Activated CD4-positive, alpha-beta T cell treated with anti-CD3 and anti-CD28 coated beads, Interleukin-2, amount 10 ng/mL, durations not matched to agents 7 days and 5 days (primary cell): ENCODE measurements around the gene NFIA. TPM values are rescaled to one million over a fixed set of nuclear protein-coding genes. Genes with fewer than 3 reads are reported as not detected.

Source experiments
- CTCF ChIA-PET: fragments of 350-600 bp; sonication (Branson Sonifier 250); formaldehyde crosslinking; loops from one replicate; lab custom pipeline; 2021; ENCODE audit warnings: antibody characterized with exemption; lab: Charles Lee
- POLR2A ChIA-PET: fragments of 350-600 bp; sonication (Branson Sonifier 250); formaldehyde crosslinking; loops from one replicate; lab custom pipeline; 2021; ENCODE audit warnings: antibody characterized with exemption; lab: Charles Lee
- DNase-seq: peaks from one replicate; pipeline ENCODE4 v3.0.0-alpha.2; 2020
- H3K27ac Mint-ChIP-seq: one replicate; pipeline ENCODE4 v1.8.0; 2021; ENCODE audit warnings: mild to moderate bottlenecking, moderate library complexity, mixed read lengths
- H3K27me3 Mint-ChIP-seq: one replicate; pipeline ENCODE4 v1.8.0; 2021; ENCODE audit warnings: mixed read lengths
- H3K36me3 Mint-ChIP-seq: one replicate; pipeline ENCODE4 v1.8.0; 2021; ENCODE audit warnings: low read depth, mixed read lengths
- H3K4me1 Mint-ChIP-seq: one replicate; pipeline ENCODE4 v1.8.0; 2021; ENCODE audit warnings: mixed read lengths
- H3K4me3 Mint-ChIP-seq: one replicate; pipeline ENCODE4 v1.8.0; 2021; ENCODE audit warnings: mild to moderate bottlenecking, moderate library complexity, mixed read lengths
- H3K9me3 Mint-ChIP-seq: one replicate; pipeline ENCODE4 v1.8.0; 2021; ENCODE audit warnings: mixed read lengths
- total RNA-seq, 2 experiments: library from RNA; stranded (reverse); gene quantifications; one replicate each; pipeline ENCODE4 v1.2.3, GENCODE V29; 2021

The NFIA gene
- total RNA-seq, 2 experiments from 2014 or later, result 0.97 to 1.6 TPM

GRCh38 chr1:61182480-61182879, 100.1 kb downstream of the NFIA start:
- Mint-ChIP-seq H3K36me3 (no peaks in the 10 kb centered on the region), H3K9me3 (no peaks in the 10 kb centered on the region), H3K27ac (no peak overlapping the region), H3K4me3 (no peak overlapping the region), H3K27me3 (peaks cover 9% of the 10 kb centered on the region), H3K4me1 (no peaks in the 10 kb centered on the region)
- ChIA-PET POLR2A (no interaction called here), CTCF (interaction anchor here (0.9 kb wide), 1 partner anchor 54 kb away, joined by 3 read pairs; no protein-coding TSS in a partner anchor)
- no peak for DNase-seq

- POLR2A ChIA-PET, result no interaction called here
- CTCF ChIA-PET, result interaction anchor here (0.6 kb wide), 1 partner anchor 134 kb away, joined by 4 read pairs; no protein-coding TSS in a partner anchor
- no peak overlapping the region for H3K27ac Mint-ChIP-seq
- DNase-seq, result no peak
- H3K4me1 Mint-ChIP-seq, result no peaks in the 10 kb centered on the region
- H3K36me3 Mint-ChIP-seq, result no peaks in the 10 kb centered on the region
- peaks cover 9% of the 10 kb centered on the region for H3K27me3 Mint-ChIP-seq
- H3K4me3 Mint-ChIP-seq, result no peak overlapping the region
- H3K9me3 Mint-ChIP-seq, result no peaks in the 10 kb centered on the region
These were observed 101.2 kb downstream of the NFIA start for GRCh38 chr1:61183471-61184039.

GRCh38 chr1:61184040-61184713, 101.8 kb downstream of the NFIA start:
- ChIA-PET CTCF (interaction anchor here (0.6 to 1.0 kb wide), 2 partner anchors 8 to 134 kb away, joined by 4 read pairs; no protein-coding TSS in a partner anchor), POLR2A (no interaction called here)
- no peaks in the 10 kb centered on the region for H3K36me3 Mint-ChIP-seq
- H3K4me3 Mint-ChIP-seq, result no peak overlapping the region
- no peaks in the 10 kb centered on the region for H3K9me3 Mint-ChIP-seq
- H3K27me3 Mint-ChIP-seq, result peaks cover 9% of the 10 kb centered on the region
- DNase-seq, result no peak
- H3K27ac Mint-ChIP-seq, result no peak overlapping the region
- H3K4me1 Mint-ChIP-seq, result no peaks in the 10 kb centered on the region

- ChIA-PET POLR2A (no interaction called here), CTCF (interaction anchor here (1.0 kb wide), 1 partner anchor 9 kb away, joined by 4 read pairs; no protein-coding TSS in a partner anchor)
- H3K9me3 Mint-ChIP-seq, result no peaks in the 10 kb centered on the region
- no peak overlapping the region for H3K4me3 Mint-ChIP-seq
- no peak for DNase-seq
- peaks cover 9% of the 10 kb centered on the region for H3K27me3 Mint-ChIP-seq
- no peaks in the 10 kb centered on the region for H3K4me1 Mint-ChIP-seq
- H3K36me3 Mint-ChIP-seq, result no peaks in the 10 kb centered on the region
- H3K27ac Mint-ChIP-seq, result no peak overlapping the region
These were observed 102.3 kb downstream of the NFIA start for GRCh38 chr1:61184714-61185106.

- Mint-ChIP-seq H3K27ac (no peak overlapping the region), H3K27me3 (peaks cover 9% of the 10 kb centered on the region), H3K36me3 (no peaks in the 10 kb centered on the region), H3K4me3 (no peak overlapping the region), H3K4me1 (no peaks in the 10 kb centered on the region), H3K9me3 (no peaks in the 10 kb centered on the region)
- CTCF ChIA-PET, result no interaction called here
- DNase-seq, result no peak
- POLR2A ChIA-PET, result no interaction called here
These were observed 104.4 kb downstream of the NFIA start for GRCh38 chr1:61186753-61187152.

- no peak overlapping the region for H3K27ac Mint-ChIP-seq
- POLR2A ChIA-PET, result no interaction called here
- CTCF ChIA-PET, result interaction anchor here (1.2 kb wide), 1 partner anchor 10 kb away, joined by 3 read pairs; no protein-coding TSS in a partner anchor
- no peaks in the 10 kb centered on the region for H3K4me1 Mint-ChIP-seq
- H3K4me3 Mint-ChIP-seq, result no peak overlapping the region
- DNase-seq, result no peak
- peaks cover 7% of the 10 kb centered on the region for H3K27me3 Mint-ChIP-seq
- H3K9me3 Mint-ChIP-seq, result no peaks in the 10 kb centered on the region
- no peaks in the 10 kb centered on the region for H3K36me3 Mint-ChIP-seq
These were observed 105.2 kb downstream of the NFIA start for GRCh38 chr1:61187352-61188086.

GRCh38 chr1:61190153-61190552, 107.8 kb downstream of the NFIA start:
- POLR2A ChIA-PET, result no interaction called here
- Mint-ChIP-seq H3K36me3 (no peaks in the 10 kb centered on the region), H3K27ac (no peak overlapping the region), H3K4me1 (no peaks in the 10 kb centered on the region), H3K9me3 (no peaks in the 10 kb centered on the region), H3K27me3 (peaks cover 6% of the 10 kb centered on the region), H3K4me3 (no peak overlapping the region)
- DNase-seq, result no peak
- CTCF ChIA-PET, result interaction anchor here (0.6 kb wide), 1 partner anchor 223 kb away, joined by 4 read pairs; no protein-coding TSS in a partner anchor

- POLR2A ChIA-PET, result no interaction called here
These were observed 108.5 kb downstream of the NFIA start for GRCh38 chr1:61190618-61191432.

GRCh38 chr1:61191433-61191720, 109.0 kb downstream of the NFIA start:
- no peak overlapping the region for H3K27ac Mint-ChIP-seq
- H3K9me3 Mint-ChIP-seq, result no peaks in the 10 kb centered on the region
- no peaks in the 10 kb centered on the region for H3K36me3 Mint-ChIP-seq
- H3K4me1 Mint-ChIP-seq, result no peaks in the 10 kb centered on the region
- no peak for DNase-seq
- peaks cover 4% of the 10 kb centered on the region for H3K27me3 Mint-ChIP-seq
- H3K4me3 Mint-ChIP-seq, result no peak overlapping the region
- CTCF ChIA-PET, result interaction anchor here (0.6 kb wide), 1 partner anchor 133 kb away, joined by 3 read pairs; no protein-coding TSS in a partner anchor
- POLR2A ChIA-PET, result no interaction called here

More at GRCh38 chr1:61190618-61191432, 108.5 kb downstream of the NFIA start:
- Mint-ChIP-seq H3K27me3 (peaks cover 4% of the 10 kb centered on the region), H3K36me3 (no peaks in the 10 kb centered on the region), H3K4me3 (no peak overlapping the region), H3K27ac (no peak overlapping the region), H3K9me3 (no peaks in the 10 kb centered on the region), H3K4me1 (no peaks in the 10 kb centered on the region)
- no peak for DNase-seq
- CTCF ChIA-PET, result interaction anchor here (0.6 kb wide), 2 partner anchors 132 to 223 kb away, joined by 3 to 4 read pairs; no protein-coding TSS in a partner anchor

GRCh38 chr1:61192663-61193330, 110.4 kb downstream of the NFIA start:
- H3K4me1 Mint-ChIP-seq, result no peaks in the 10 kb centered on the region
- no peaks in the 10 kb centered on the region for H3K36me3 Mint-ChIP-seq
- POLR2A ChIA-PET, result no interaction called here
- H3K9me3 Mint-ChIP-seq, result no peaks in the 10 kb centered on the region
- peaks cover 6% of the 10 kb centered on the region for H3K27me3 Mint-ChIP-seq
- CTCF ChIA-PET, result no interaction called here
- no peak for DNase-seq
- H3K27ac Mint-ChIP-seq, result no peak overlapping the region
- no peak overlapping the region for H3K4me3 Mint-ChIP-seq

- no peaks in the 10 kb centered on the region for H3K9me3 Mint-ChIP-seq
- H3K27ac Mint-ChIP-seq, result no peak overlapping the region
- no peaks in the 10 kb centered on the region for H3K4me1 Mint-ChIP-seq
- DNase-seq, result no peak
- peaks cover 6% of the 10 kb centered on the region for H3K27me3 Mint-ChIP-seq
- no peaks in the 10 kb centered on the region for H3K36me3 Mint-ChIP-seq
- CTCF ChIA-PET, result no interaction called here
- no peak overlapping the region for H3K4me3 Mint-ChIP-seq
- POLR2A ChIA-PET, result no interaction called here
These were observed 111.4 kb downstream of the NFIA start for GRCh38 chr1:61193808-61194207.

GRCh38 chr1:61198554-61198953, 116.2 kb downstream of the NFIA start:
- no peak overlapping the region for H3K27ac Mint-ChIP-seq
- H3K27me3 Mint-ChIP-seq, result peaks cover 9% of the 10 kb centered on the region
- CTCF ChIA-PET, result no interaction called here
- no peaks in the 10 kb centered on the region for H3K9me3 Mint-ChIP-seq
- no peak overlapping the region for H3K4me3 Mint-ChIP-seq
- no peaks in the 10 kb centered on the region for H3K36me3 Mint-ChIP-seq
- DNase-seq, result no peak
- POLR2A ChIA-PET, result no interaction called here
- H3K4me1 Mint-ChIP-seq, result no peaks in the 10 kb centered on the region
